ENCODE results near the gene ST3GAL5. TPM values are rescaled to one million over a fixed set of nuclear protein-coding genes. Genes with fewer than 3 reads are reported as not detected.
"Not testable (repeated sequence)": the region's sequence is repeated elsewhere in the genome, so short reads cannot be mapped to it uniquely, and the experiment has no call there.

Gene ST3GAL5
- total RNA-seq, 3 donors from 2014 or later: 3.6 to 5.3 (median 4.4) TPM

DNA sequence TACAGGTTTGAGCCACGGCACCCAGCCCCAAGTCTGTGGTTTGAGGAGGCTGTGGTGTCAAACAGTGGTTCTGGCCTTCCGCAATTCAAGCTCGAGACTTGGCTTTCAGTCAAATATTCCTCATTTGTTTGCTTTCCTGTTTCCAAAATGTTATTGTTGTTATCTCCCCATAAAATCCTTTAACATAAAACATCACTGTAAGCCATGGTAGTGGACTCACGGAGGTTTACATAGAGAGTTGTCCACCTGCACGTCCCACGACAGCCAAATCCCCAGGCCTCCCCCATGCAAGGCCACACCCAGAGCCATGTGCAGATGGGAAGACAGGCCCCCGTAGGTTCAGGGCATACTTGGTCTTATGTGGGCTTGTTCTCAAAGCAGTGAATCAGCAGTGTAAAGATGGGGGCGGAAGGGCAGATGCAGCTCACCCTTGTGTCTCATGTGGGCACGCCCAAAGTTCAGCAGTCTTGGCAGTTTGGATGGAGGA is 18.9 kb upstream of the ST3GAL5 start:
- Mint-ChIP-seq H3K4me1 (ENCODE audit: low read depth) (no peaks in the 10 kb centered on the region), H3K27me3 (ENCODE audit: low read depth) (no peaks in the 10 kb centered on the region), H3K4me3 (no peak overlapping the region), H3K36me3 (ENCODE audit: insufficient read depth) (peaks cover 1% of the 10 kb centered on the region), H3K9me3 (no peaks in the 10 kb centered on the region)
- ATAC-seq (no peak), DNase-seq (no peak)

GRCh38 chr2:85906748-85907147 is 18.0 kb upstream of the ST3GAL5 start:
- DNase-seq (no peak), ATAC-seq (no peak)
- Mint-ChIP-seq H3K4me1 (ENCODE audit: low read depth) (no peaks in the 10 kb centered on the region), H3K4me3 (no peak overlapping the region), H3K9me3 (no peaks in the 10 kb centered on the region), H3K36me3 (ENCODE audit: insufficient read depth) (peaks cover 1% of the 10 kb centered on the region), H3K27me3 (ENCODE audit: low read depth) (no peaks in the 10 kb centered on the region)

- ATAC-seq: no peak
- DNase-seq: no peak
- H3K27me3 Mint-ChIP-seq (ENCODE audit: low read depth): no peaks in the 10 kb centered on the region
- H3K36me3 Mint-ChIP-seq (ENCODE audit: insufficient read depth): peaks cover 1% of the 10 kb centered on the region
- H3K4me1 Mint-ChIP-seq (ENCODE audit: low read depth): no peaks in the 10 kb centered on the region
- H3K4me3 Mint-ChIP-seq: no peak overlapping the region
- no peaks in the 10 kb centered on the region for H3K9me3 Mint-ChIP-seq
Measured at GRCh38 chr2:85905891-85906290, 17.1 kb upstream of the ST3GAL5 start.

DNA sequence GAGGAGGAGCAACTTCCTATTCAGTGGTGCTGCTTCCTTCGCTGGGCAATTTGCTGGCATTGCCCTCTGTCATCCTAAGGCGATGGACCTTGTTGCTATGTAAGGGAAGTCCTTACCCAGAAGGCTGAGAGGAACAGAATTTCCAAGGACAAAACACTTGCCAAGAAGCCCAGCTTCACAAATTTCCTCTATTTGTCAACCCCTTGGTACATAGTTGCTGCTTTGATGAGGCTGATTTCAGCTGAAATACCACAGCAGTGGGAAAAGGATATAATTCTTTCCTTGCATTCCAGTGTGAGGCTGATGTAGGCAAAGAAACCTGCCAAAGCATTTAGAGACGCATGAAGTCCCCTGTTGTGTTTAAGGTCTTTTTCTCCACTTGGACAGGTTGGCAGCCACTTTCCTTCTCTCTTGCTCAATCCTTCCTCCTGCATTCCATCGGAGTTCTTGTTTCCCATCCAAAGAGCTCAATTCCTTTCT is 16.4 kb upstream of the ST3GAL5 start:
- no peak for DNase-seq
- Mint-ChIP-seq H3K27me3 (ENCODE audit: low read depth) (no peaks in the 10 kb centered on the region), H3K36me3 (ENCODE audit: insufficient read depth) (peaks cover 1% of the 10 kb centered on the region), H3K4me1 (ENCODE audit: low read depth) (peaks cover 4% of the 10 kb centered on the region), H3K4me3 (no peak overlapping the region), H3K9me3 (no peaks in the 10 kb centered on the region)
- ATAC-seq: no peak

DNA sequence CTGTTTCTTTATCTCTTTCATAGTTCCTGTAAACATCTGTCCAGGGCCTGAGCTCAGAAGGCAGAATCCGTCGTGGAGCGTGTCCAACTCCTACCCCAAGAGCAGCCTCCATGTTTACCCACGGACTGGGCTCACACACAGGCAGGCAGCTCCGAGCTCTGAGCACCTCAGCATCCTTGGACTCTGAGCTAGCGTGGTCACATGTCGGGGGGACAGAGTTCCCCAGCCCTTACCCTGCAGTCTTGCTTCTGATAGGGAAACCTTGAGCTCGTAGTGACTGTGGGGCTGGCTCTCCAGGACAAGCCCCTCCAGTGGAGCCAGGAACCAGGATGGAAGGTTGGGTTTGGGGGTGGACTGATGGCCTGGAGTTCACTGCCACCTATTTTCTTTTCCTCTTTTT is 15.1 kb upstream of the ST3GAL5 start:
- no peaks in the 10 kb centered on the region for H3K27me3 Mint-ChIP-seq (ENCODE audit: low read depth)
- peaks cover 1% of the 10 kb centered on the region for H3K36me3 Mint-ChIP-seq (ENCODE audit: insufficient read depth)
- no peak for DNase-seq
- H3K4me1 Mint-ChIP-seq (ENCODE audit: low read depth): peaks cover 9% of the 10 kb centered on the region
- H3K4me3 Mint-ChIP-seq: no peak overlapping the region
- ATAC-seq: no peak
- H3K9me3 Mint-ChIP-seq: no peaks in the 10 kb centered on the region

DNA sequence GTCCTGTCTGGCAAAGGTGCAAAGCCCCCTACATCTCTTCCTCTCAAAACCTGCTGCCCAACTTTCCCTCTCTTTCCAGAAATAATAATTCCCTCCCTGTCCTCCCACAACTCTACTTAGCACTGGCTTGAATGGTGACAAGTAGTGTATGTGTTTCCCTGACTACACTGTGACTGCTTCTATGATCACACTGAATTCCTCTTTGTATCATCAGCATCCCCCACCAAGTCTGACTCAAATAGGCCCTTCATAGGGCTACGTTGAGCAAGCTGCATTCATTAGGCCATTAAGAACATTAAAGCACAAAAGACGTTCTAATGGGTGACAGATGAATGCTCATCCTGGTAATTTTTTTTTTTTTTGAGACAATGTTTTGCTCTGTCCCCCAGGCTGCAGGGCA is 13.7 kb upstream of the ST3GAL5 start:
- Mint-ChIP-seq H3K4me3 (no peak overlapping the region), H3K9me3 (peaks cover 6% of the 10 kb centered on the region), H3K4me1 (ENCODE audit: low read depth) (peaks cover 16% of the 10 kb centered on the region), H3K36me3 (ENCODE audit: insufficient read depth) (peaks cover 1% of the 10 kb centered on the region), H3K27me3 (ENCODE audit: low read depth) (no peaks in the 10 kb centered on the region)
- ATAC-seq: no peak
- DNase-seq: no peak

DNA sequence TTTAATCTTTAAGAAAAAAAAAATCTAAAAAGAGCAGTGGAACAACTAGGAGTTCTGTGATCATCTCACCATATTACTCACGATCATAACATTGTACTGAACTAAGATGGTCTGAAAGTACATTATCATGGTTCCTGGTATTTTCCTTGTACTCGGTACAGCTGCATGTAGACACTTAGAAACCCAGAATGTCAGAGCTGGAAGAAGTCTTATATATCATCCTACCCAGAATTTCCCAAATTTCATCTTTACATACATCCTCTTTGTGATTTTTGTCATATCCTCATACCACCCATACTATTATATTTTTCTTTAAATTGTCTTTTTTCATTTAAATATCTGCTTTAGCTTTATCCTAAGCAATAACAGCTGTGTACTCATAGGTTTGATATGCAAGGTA is 12.4 kb upstream of the ST3GAL5 start:
- peaks cover 1% of the 10 kb centered on the region for H3K36me3 Mint-ChIP-seq (ENCODE audit: insufficient read depth)
- H3K4me1 Mint-ChIP-seq (ENCODE audit: low read depth): peaks cover 16% of the 10 kb centered on the region
- no peak for ATAC-seq
- peaks cover 6% of the 10 kb centered on the region for H3K9me3 Mint-ChIP-seq
- no peak overlapping the region for H3K4me3 Mint-ChIP-seq
- H3K27me3 Mint-ChIP-seq (ENCODE audit: low read depth): no peaks in the 10 kb centered on the region
- DNase-seq: no peak

DNA sequence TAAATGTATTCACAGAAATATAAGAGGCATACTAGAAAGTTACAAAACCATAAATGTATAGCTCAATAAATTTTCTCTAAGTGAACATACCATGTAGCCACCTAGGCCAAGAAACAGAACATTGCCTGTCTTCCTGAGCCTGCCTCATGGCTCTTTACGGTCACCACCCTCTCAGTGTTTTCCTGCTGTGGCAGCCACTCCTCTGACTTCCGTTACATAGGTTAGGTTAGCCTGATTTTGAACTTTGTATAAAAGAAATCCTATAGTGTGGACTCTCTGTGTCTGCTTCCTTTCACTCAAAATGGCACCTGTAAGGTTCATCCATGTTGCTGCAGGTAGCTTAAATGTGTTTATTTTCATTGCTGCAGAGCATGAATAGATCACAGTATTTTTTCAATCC is 11.6 kb upstream of the ST3GAL5 start:
- H3K4me3 Mint-ChIP-seq: no peak overlapping the region
- no peak for ATAC-seq
- DNase-seq: no peak
- peaks cover 16% of the 10 kb centered on the region for H3K4me1 Mint-ChIP-seq (ENCODE audit: low read depth)
- peaks cover 6% of the 10 kb centered on the region for H3K9me3 Mint-ChIP-seq
- H3K27me3 Mint-ChIP-seq (ENCODE audit: low read depth): no peaks in the 10 kb centered on the region
- H3K36me3 Mint-ChIP-seq (ENCODE audit: insufficient read depth): peaks cover 1% of the 10 kb centered on the region

DNA sequence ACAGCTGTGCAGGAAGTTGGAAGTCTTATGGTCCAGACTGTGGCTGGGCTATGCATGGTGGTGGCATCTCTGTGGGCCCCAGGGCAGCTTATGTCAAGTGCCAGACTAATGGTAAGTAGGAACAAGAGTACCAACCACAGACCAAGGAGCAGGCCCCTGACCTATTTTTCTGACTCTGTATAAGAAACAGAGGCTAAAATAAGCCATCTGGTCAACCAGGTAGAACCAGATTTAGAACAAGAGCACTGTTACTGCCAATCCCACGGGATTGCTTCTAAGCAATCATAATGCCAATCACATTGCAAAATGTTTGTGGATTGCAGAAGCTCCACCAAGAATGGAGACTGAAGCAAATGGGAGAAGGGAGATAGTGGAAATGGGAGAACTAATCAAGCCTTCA is 11.1 kb upstream of the ST3GAL5 start:
- Mint-ChIP-seq H3K9me3 (peaks cover 10% of the 10 kb centered on the region), H3K4me3 (no peak overlapping the region), H3K36me3 (ENCODE audit: insufficient read depth) (peaks cover 1% of the 10 kb centered on the region), H3K4me1 (ENCODE audit: low read depth) (peaks cover 17% of the 10 kb centered on the region), H3K27me3 (ENCODE audit: low read depth) (no peaks in the 10 kb centered on the region)
- no peak for DNase-seq
- no peak for ATAC-seq

- Mint-ChIP-seq H3K4me1 (ENCODE audit: low read depth) (peaks cover 18% of the 10 kb centered on the region), H3K9me3 (peaks cover 11% of the 10 kb centered on the region), H3K4me3 (no peak overlapping the region), H3K27me3 (ENCODE audit: low read depth) (no peaks in the 10 kb centered on the region), H3K36me3 (ENCODE audit: insufficient read depth) (no peaks in the 10 kb centered on the region)
- DNase-seq (no peak), ATAC-seq (no peak)
Measured at GRCh38 chr2:85899284-85899683, 10.5 kb upstream of the ST3GAL5 start.

- DNase-seq: no peak
- no peak for ATAC-seq
- Mint-ChIP-seq H3K27me3 (ENCODE audit: low read depth) (no peaks in the 10 kb centered on the region), H3K4me3 (no peak overlapping the region), H3K9me3 (peaks cover 11% of the 10 kb centered on the region), H3K36me3 (ENCODE audit: insufficient read depth) (no peaks in the 10 kb centered on the region), H3K4me1 (ENCODE audit: low read depth) (peaks cover 20% of the 10 kb centered on the region)
Measured at GRCh38 chr2:85898881-85899280, 10.1 kb upstream of the ST3GAL5 start.

DNA sequence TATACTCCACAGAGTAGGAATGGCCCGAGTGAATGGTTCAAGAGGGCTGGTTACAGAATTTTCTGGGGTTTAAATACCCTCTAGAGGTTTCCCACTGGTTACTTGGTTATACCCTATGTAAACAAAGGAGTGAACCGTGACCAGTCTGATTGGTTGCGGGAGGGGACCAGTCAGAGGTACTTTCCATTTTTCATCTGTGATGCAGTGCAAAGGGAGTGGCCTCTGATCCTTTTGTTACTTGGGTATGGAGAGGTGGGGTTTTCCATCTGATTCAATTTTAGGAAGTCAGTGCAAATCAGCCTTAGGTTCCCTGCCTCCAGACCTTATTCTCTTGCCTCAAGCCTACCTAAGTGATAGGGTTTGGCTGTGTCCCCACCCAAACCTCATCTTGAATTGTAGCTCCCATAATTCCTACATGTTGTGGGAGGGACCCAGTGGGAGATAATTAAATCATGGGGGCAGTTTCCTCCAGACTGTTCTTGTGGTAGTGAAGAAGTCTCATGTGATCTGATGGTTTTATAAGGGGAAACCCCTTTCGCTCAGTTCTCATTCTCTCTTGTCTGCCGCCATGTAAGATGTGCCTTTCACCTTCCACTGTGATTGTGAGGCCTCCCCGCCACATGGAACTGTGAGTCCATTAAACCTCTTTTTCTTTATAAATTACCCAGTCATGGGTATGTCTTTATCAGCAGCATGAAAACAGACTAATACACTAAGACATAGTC is 5.9 kb upstream of the ST3GAL5 start:
- Mint-ChIP-seq H3K4me1 (ENCODE audit: low read depth) (peaks cover 25% of the 10 kb centered on the region), H3K9me3 (peaks cover 11% of the 10 kb centered on the region)
- H3K27me3 Mint-ChIP-seq (ENCODE audit: low read depth); DNase-seq; H3K36me3 Mint-ChIP-seq (ENCODE audit: insufficient read depth); ATAC-seq; H3K4me3 Mint-ChIP-seq: not testable (repeated sequence)

- Mint-ChIP-seq H3K36me3 (ENCODE audit: insufficient read depth) (no peaks in the 10 kb centered on the region), H3K4me3 (no peak overlapping the region), H3K9me3 (peaks cover 11% of the 10 kb centered on the region), H3K4me1 (ENCODE audit: low read depth) (peaks cover 27% of the 10 kb centered on the region), H3K27me3 (ENCODE audit: low read depth) (no peaks in the 10 kb centered on the region)
- ATAC-seq (no peak), DNase-seq (no peak)
Measured at GRCh38 chr2:85893428-85894258, 4.9 kb upstream of the ST3GAL5 start.

- no peaks in the 10 kb centered on the region for H3K36me3 Mint-ChIP-seq (ENCODE audit: insufficient read depth)
- ATAC-seq: no peak
- DNase-seq: no peak
- peaks cover 5% of the 10 kb centered on the region for H3K9me3 Mint-ChIP-seq
- no peak overlapping the region for H3K4me3 Mint-ChIP-seq
- H3K4me1 Mint-ChIP-seq (ENCODE audit: low read depth): peaks cover 31% of the 10 kb centered on the region
- no peaks in the 10 kb centered on the region for H3K27me3 Mint-ChIP-seq (ENCODE audit: low read depth)
Measured at GRCh38 chr2:85892216-85892944, 3.6 kb upstream of the ST3GAL5 start.

Measured in activated T-cell treated with anti-CD3 and anti-CD28 coated beads, Interleukin-2, amount 50 U/mL, for 4 hours (primary cell).